CD4-positive, alpha-beta T cell (primary cell): ENCODE measurements around the gene ARHGEF4. TPM values are rescaled to one million over a fixed set of nuclear protein-coding genes. Genes with fewer than 3 reads are reported as not detected.

Source experiments
- ATAC-seq: fragments of 200-7000 bp; cut with Tn5 transposase; one replicate; pipeline ENCODE4 v1.10.0; 2022; ENCODE audit warnings: mild to moderate bottlenecking; ENCODE audit not compliant: poor library complexity
- CTCF ChIA-PET: fragments of 350-600 bp; sonication (Branson Sonifier 250); formaldehyde crosslinking; loops from one replicate; lab custom pipeline; 2021; ENCODE audit warnings: antibody characterized with exemption, inconsistent platforms; lab: Charles Lee
- POLR2A ChIA-PET: fragments of 350-600 bp; sonication (Branson Sonifier 250); formaldehyde crosslinking; loops from one replicate; lab custom pipeline; 2021; ENCODE audit warnings: antibody characterized with exemption, inconsistent platforms; lab: Charles Lee
- DNase-seq, 14 experiments: peaks; one replicate each; pipeline ENCODE4 v3.0.0-alpha.2; 2013 to 2020; ENCODE audit warnings: mixed read lengths in 2 of 14
- H3K27ac ChIP-seq, 2 donors: one replicate each; pipeline versions ENCODE4 v1.5.1 to v1.7.0; 2013; ENCODE audit warnings: low read length in 2 of 2, low read depth in 1 of 2, mild to moderate bottlenecking in 1 of 2
- H3K27me3 ChIP-seq, 2 experiments: 1 replicate in 1 of 2; 2 replicates in 1 of 2; pipeline versions ENCODE4 v1.6.1 to v1.7.0; 2013; ENCODE audit warnings: low read length in 2 of 2, control low read depth in 1 of 2, mild to moderate bottlenecking in 1 of 2, moderate library complexity in 1 of 2; ENCODE audit not compliant: insufficient read depth in 2 of 2, control insufficient read depth in 1 of 2
- H3K36me3 ChIP-seq: one replicate; pipeline ENCODE4 v1.6.1; 2013; ENCODE audit warnings: low read length, control low read depth; ENCODE audit not compliant: insufficient read depth
- H3K4me1 ChIP-seq: one replicate; pipeline ENCODE4 v1.6.1; 2013; ENCODE audit warnings: low read length, control low read depth; ENCODE audit not compliant: insufficient read depth
- H3K4me3 ChIP-seq: one replicate; pipeline ENCODE4 v1.5.1; 2013; ENCODE audit warnings: mild to moderate bottlenecking, low read length, moderate library complexity
- H3K9me3 ChIP-seq, 2 experiments: 1 replicate in 1 of 2; 2 replicates in 1 of 2; pipeline versions ENCODE4 v1.6.1 to v1.7.0; 2013; ENCODE audit warnings: low read length in 2 of 2, mild to moderate bottlenecking in 2 of 2, control low read depth in 1 of 2, moderate library complexity in 1 of 2; ENCODE audit not compliant: control insufficient read depth in 1 of 2, insufficient read depth in 1 of 2
- H3K27ac Mint-ChIP-seq: one replicate; pipeline ENCODE4 v1.8.0; 2020; ENCODE audit warnings: mixed read lengths
- H3K27me3 Mint-ChIP-seq: one replicate; pipeline ENCODE4 v1.8.0; 2021; ENCODE audit warnings: mixed read lengths
- H3K36me3 Mint-ChIP-seq: one replicate; pipeline ENCODE4 v1.8.0; 2021; ENCODE audit warnings: low read depth, mixed read lengths
- H3K4me1 Mint-ChIP-seq: one replicate; pipeline ENCODE4 v1.8.0; 2021; ENCODE audit warnings: low read depth, mixed read lengths
- H3K4me3 Mint-ChIP-seq: one replicate; pipeline ENCODE4 v1.8.0; 2020; ENCODE audit warnings: mild to moderate bottlenecking, mixed read lengths
- H3K9me3 Mint-ChIP-seq: one replicate; pipeline ENCODE4 v1.8.0; 2020; ENCODE audit warnings: mixed read lengths
- intact Hi-C, 2 experiments: fragments of 100-400 bp; cut with DNase I in 1 of 2; cut with micrococcal nuclease in 1 of 2; formaldehyde crosslinking; loops; one replicate each; pipeline versions ENCODE4 v1.15.1 to v1.9.0; 2023 to 2025; cut with DNase I, micrococcal nuclease
- total RNA-seq, 174 experiments: library from RNA in 2 of 174; stranded (reverse) in 2 of 174; gene quantifications; one replicate each; pipeline ENCODE4 v1.2.3 and lab custom pipeline; 2021 to 2026
- TF ChIP-seq, protein P1 (sequence below): fragments of 200-600 bp; IDR thresholded peaks from one replicate; pipeline ENCODE4 v1.8.0; 2022; ENCODE audit warnings: antibody characterized with exemption, mild to moderate bottlenecking

The ARHGEF4 gene
- total RNA-seq, 2 experiments from 2014 or later, result 3.6 to 4.1 TPM

DNA sequence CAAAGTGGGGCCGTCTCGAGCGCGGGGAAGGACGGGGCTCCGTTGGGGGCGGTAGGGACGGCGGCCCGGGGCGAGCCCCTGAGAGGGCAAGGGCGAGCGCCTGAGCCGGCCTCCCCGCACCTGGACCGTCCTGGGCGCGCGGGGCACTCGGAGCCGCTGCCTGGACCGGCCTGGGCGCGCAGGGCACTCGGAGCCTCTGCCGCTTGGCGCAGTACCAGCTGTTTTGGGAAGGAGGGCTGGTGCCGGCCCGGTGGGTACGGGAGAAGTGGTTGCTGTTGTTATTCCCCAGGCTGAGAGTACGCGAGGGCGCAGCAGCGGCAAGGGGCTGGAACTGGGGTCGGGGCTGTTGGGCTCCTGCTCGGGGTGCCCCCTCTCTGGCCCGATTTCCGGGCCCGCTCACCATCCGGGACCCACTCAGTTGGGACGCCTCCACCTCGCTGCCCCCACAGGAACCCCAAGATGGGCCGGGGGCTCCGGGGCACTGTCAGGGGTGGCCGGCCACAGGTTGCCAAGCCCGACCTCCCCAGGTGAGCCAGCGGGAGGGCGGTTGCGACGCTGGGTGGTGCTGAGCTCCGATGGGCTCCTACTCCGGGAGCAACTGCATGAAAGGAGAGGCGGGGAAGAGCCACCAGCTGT is 579 bp downstream of the ARHGEF4 start:
- peaks cover 13 to 27% of the 10 kb centered on the region in 2 experiments for H3K27me3 ChIP-seq
- no peaks in the 10 kb centered on the region for H3K9me3 Mint-ChIP-seq
- TF ChIP-seq, protein P1, sequence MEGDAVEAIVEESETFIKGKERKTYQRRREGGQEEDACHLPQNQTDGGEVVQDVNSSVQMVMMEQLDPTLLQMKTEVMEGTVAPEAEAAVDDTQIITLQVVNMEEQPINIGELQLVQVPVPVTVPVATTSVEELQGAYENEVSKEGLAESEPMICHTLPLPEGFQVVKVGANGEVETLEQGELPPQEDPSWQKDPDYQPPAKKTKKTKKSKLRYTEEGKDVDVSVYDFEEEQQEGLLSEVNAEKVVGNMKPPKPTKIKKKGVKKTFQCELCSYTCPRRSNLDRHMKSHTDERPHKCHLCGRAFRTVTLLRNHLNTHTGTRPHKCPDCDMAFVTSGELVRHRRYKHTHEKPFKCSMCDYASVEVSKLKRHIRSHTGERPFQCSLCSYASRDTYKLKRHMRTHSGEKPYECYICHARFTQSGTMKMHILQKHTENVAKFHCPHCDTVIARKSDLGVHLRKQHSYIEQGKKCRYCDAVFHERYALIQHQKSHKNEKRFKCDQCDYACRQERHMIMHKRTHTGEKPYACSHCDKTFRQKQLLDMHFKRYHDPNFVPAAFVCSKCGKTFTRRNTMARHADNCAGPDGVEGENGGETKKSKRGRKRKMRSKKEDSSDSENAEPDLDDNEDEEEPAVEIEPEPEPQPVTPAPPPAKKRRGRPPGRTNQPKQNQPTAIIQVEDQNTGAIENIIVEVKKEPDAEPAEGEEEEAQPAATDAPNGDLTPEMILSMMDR, result no peak
- no peaks in the 10 kb centered on the region for H3K36me3 ChIP-seq
- H3K4me1 ChIP-seq, result peaks cover 11% of the 10 kb centered on the region
- intact Hi-C loops, result no loop called here
- H3K4me3 ChIP-seq, result no peak overlapping the region
- H3K4me3 Mint-ChIP-seq, result no peak overlapping the region
- ATAC-seq, result no peak
- H3K27ac Mint-ChIP-seq, result no peak overlapping the region
- no peaks in the 10 kb centered on the region for H3K36me3 Mint-ChIP-seq
- no peak for DNase-seq
- no peaks in the 10 kb centered on the region for H3K4me1 Mint-ChIP-seq
- POLR2A ChIA-PET, result no interaction called here
- CTCF ChIA-PET, result interaction anchor here (1.7 kb wide), 1 partner anchor 40 kb away, joined by 4 read pairs; no protein-coding TSS in a partner anchor
- peaks cover 52% of the 10 kb centered on the region for H3K27me3 Mint-ChIP-seq
- no peaks in the 10 kb centered on the region for H3K9me3 ChIP-seq
- H3K27ac ChIP-seq, result no peak overlapping the region

DNA sequence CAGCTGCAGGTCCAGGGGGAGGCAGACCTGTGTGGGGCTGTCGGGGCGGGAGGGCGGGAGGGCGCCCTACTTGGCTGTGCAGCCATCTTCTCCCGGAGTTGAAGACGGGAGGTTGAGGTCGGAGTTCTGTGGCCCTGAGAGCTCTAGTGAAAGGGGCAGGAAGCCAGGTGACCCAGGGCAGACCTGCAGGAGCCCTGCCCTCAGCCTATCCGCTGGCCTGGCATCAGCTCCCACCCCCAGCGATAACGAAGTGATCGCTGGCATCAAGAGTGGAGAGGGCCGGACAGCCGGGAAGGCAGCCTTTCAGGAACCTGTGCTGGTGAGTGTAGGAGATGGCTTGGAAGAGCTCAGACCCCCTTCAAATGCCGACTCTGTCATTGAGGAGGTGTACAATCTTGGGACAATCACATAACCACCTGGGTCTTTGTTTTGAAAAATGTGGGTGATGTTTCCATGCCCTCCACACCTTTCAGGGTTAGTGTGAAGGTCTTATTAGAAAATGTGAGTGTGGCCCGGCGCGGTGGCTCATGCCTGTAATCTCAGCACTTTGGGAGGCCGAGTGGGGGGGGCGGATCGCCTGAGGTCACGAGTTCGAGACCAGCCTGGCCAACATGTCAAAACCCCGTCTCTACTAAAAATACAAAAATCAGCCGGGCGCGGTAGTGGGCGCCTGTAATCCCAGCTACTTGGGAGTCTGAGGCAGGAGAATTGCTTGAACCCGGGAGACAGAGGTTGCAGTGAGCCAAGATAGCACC is 1.3 kb downstream of the ARHGEF4 start:
- Mint-ChIP-seq H3K36me3 (no peaks in the 10 kb centered on the region), H3K27me3 (peaks cover 45% of the 10 kb centered on the region), H3K9me3 (no peaks in the 10 kb centered on the region), H3K4me1 (no peaks in the 10 kb centered on the region), H3K4me3 (no peak overlapping the region), H3K27ac (no peak overlapping the region)
- Histone ChIP-seq H3K9me3 (no peaks in the 10 kb centered on the region), H3K4me1 (peaks cover 11% of the 10 kb centered on the region), H3K36me3 (no peaks in the 10 kb centered on the region), H3K27me3 (peaks cover 16 to 30% of the 10 kb centered on the region in 2 experiments), H3K4me3 (no peak overlapping the region), H3K27ac (no peak overlapping the region)
- POLR2A ChIA-PET, result no interaction called here
- ATAC-seq, result no peak
- TF ChIP-seq, protein P1, result no peak
- intact Hi-C loops, result no loop called here
- CTCF ChIA-PET, result no interaction called here
- no peak for DNase-seq

DNA sequence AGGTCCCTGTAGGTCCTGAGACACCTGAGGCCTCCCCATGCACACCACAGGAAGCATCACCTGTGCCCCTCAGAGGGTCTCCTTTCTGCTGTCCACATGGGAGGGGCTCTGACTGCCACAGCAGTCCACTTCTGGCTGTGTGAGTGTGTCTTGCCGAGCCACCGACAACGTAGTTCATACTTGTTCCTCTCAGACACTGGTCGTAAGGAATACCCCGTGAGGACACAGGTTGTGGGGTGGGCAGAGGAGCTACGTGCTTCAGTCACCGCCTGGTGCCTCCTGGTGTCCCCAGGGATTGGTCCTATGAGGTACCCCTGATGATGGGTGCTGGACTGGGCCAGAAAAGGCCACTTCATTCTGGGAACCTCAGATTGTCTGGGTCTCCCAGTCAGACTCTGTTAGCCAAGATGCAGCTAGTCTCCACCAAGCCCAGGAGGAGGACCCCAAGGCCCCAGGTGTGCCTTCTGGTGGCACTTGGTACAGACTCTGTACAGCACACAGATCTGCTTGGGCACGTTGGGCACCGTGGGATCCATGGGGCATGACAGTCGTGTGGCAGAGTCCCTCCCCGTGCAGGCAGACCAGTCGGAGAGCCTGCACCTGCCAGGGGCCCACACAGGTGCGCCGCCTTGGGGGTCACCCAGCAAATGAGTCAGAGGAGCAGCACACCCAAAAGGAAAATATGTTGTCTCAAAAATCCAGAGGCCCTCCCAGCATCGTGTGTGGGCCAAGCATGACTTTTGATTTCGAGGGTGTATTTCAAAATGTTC is 2.5 kb downstream of the ARHGEF4 start:
- peaks cover 16 to 30% of the 10 kb centered on the region in 2 experiments for H3K27me3 ChIP-seq
- Mint-ChIP-seq H3K27ac (no peak overlapping the region), H3K9me3 (no peaks in the 10 kb centered on the region), H3K4me3 (no peak overlapping the region), H3K4me1 (no peaks in the 10 kb centered on the region), H3K27me3 (peaks cover 42% of the 10 kb centered on the region), H3K36me3 (no peaks in the 10 kb centered on the region)
- POLR2A ChIA-PET, result no interaction called here
- no peak overlapping the region for H3K27ac ChIP-seq
- DNase-seq (no peak), ATAC-seq (no peak)
- no peaks in the 10 kb centered on the region for H3K36me3 ChIP-seq
- CTCF ChIA-PET, result no interaction called here
- H3K9me3 ChIP-seq, result no peaks in the 10 kb centered on the region
- TF ChIP-seq, protein P1, result no peak
- intact Hi-C loops, result no loop called here
- H3K4me3 ChIP-seq, result no peak overlapping the region
- peaks cover 11% of the 10 kb centered on the region for H3K4me1 ChIP-seq
